Tibial nerve (tissue), 4 donors: Measurements from ENCODE around the gene RPL18.

Experiments used
- EP300 ChIP-seq, 2 donors: sonication (generic); formaldehyde crosslinking; IDR thresholded peaks; one replicate each; pipeline ENCODE4 v1.6.1; 2017; ENCODE audit warnings: antibody characterized with exemption in 2 of 2, mild to moderate bottlenecking in 1 of 2
- POLR2A ChIP-seq, 2 donors: fragments of 450-650 bp; IDR thresholded peaks; one replicate each; pipeline ENCODE4 v1.6.1; 2017; ENCODE audit warnings: antibody characterized with exemption in 2 of 2, mild to moderate bottlenecking in 2 of 2, moderate library complexity in 2 of 2
- TF ChIP-seq, protein P1 (sequence below), 5 experiments: fragments of 200-600 bp in 3 of 5; fragments of 450-650 bp in 2 of 5; sonication (generic) in 3 of 5; IDR thresholded peaks; one replicate each; pipeline ENCODE4 v1.5.1; 2016 to 2019; ENCODE audit warnings: antibody characterized with exemption in 5 of 5, mild to moderate bottlenecking in 3 of 5, moderate library complexity in 2 of 5

DNA sequence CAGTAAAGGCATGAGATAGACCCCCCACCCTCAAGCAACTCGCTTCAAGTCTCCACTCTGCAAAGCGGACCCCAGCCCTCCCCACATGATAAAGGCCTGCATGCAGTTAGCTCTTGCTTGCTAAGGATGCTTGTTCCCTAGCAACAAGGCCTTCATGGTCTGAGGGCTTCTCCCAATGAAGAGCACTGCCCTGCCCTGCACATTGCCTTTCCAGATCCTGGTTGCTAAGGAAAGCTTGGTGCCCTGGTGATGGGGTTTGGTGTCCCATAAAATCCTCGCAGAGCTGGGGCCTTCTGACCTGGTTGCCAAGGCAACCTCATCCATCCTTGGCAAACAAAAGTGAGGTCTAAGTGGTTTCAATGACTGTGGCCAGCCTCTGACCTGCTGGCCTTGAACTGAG lies 12.2 kb upstream of the RPL18 start:
- TF ChIP-seq, protein P1, sequence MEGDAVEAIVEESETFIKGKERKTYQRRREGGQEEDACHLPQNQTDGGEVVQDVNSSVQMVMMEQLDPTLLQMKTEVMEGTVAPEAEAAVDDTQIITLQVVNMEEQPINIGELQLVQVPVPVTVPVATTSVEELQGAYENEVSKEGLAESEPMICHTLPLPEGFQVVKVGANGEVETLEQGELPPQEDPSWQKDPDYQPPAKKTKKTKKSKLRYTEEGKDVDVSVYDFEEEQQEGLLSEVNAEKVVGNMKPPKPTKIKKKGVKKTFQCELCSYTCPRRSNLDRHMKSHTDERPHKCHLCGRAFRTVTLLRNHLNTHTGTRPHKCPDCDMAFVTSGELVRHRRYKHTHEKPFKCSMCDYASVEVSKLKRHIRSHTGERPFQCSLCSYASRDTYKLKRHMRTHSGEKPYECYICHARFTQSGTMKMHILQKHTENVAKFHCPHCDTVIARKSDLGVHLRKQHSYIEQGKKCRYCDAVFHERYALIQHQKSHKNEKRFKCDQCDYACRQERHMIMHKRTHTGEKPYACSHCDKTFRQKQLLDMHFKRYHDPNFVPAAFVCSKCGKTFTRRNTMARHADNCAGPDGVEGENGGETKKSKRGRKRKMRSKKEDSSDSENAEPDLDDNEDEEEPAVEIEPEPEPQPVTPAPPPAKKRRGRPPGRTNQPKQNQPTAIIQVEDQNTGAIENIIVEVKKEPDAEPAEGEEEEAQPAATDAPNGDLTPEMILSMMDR (IDR thresholded peaks at IDR 0.05), result no peak
- TF ChIP-seq POLR2A (IDR thresholded peaks at IDR 0.05), result no peak
- no peak for TF ChIP-seq EP300 (IDR thresholded peaks at IDR 0.05)
